NCI-H82 treated with DMSO at 0.1 percent for 48 hours (cell line): Measurements from ENCODE around the gene OPRL1.

Experiments used
- DNase-seq: peaks from one replicate; lab custom pipeline; 2025; ENCODE audit not compliant: unreplicated experiment; lab: John Stamatoyannopoulos, UW

Gene OPRL1

GRCh38 chr20:64139199-64140060 is 59.5 kb downstream of the OPRL1 start:
- DNase-seq, result no peak

DNA sequence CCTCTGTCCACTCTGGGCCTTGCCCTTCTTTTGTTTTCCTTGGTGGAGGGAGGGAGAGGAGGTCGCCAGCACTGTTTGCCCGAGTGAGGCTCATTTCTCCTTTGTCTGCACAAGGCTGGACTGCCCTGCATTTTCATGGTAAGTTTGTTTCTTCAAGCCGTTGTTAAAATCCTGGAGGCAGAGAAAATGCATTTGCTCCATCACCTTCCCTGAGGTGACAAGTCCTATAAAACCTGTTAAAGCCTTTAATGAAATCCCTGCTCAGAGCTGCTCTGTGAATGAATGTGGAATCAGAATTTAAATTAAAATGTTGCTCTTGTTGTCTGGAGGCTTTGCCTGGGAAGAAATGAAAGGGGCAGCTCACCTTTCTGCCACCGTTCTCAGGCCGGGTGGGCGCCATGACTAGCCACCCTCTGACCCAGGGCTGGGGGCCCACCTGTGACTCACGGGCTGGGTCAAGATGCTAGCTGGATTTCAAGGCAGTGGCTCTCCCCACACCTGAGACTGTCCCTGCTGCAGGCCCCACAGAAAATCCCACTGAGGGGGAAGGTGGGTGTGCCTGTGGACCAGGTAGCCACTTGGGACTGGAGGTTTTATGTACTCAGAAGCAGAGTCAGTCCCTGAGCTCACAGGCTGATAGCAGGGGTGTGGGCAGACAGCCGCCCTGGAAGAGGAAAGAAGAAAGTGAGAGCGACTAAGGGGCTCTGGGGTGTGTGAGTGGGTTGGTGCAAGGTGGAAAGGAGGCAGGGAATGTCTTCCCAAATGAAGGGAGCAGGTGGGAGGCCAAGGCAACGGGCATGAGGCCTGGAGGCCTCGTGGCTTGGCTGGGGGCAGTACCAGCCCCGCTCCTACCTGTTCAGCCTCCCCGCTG is 60.4 kb downstream of the OPRL1 start:
- no peak for DNase-seq

DNA sequence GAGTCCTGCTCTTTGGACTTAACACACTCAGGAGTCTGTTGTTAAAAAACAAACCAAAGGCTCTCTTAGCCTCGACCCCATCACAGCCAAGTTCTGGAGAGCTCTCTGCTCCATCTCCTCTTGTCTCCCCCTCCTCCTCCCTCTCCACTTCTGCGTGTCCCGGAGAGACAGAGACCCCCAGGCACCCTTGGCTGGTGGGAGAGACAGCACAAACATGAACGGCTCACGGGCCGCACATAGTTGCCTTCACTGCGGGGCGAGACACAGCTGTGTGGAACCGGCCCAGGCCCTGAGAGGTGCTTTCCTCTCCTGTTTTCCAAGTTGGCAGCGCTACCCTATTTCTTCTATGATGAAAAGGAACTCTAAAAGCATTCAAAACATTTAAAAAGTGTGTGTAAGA is 61.1 kb downstream of the OPRL1 start:
- DNase-seq, result no peak

GRCh38 chr20:64142590-64142989 is 62.7 kb downstream of the OPRL1 start:
- DNase-seq, result peak; percentile 12

DNA sequence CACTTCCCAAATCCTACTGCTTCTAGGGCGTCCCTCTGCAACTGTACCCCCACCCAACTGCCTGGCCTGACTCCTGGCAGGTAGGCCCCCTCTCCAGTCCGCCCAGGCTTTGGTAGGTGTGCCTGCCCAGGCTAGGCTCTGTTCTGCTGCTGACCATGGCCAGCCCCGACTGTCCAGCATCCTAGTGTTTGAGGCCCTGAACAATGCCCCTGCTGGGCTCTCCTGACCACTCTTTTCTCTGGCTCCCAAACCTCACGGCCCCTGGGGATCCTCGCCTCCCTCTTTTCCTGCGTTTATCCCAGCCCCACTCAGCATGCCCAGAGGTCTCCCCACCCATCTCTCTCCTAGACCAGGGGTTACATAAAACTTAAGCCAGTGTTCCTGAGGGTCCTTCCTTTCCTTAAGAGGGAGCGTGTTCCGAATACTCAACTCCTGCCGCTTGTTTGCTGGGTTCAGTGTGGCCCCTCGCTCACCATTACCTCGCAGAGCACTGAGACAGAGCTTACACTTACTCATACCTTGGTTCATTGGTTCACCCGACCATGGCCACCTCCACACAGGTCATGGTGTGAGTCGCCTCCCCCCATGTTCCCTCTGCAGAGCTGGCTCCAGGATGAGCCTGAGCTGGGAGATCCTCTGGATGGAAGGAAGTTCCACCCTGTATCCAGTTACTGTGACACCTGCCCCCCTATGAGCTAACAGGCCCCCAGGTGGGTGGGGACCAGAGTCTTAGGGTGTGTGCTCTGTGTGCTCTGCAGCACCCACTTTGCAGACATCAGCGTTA is 63.3 kb downstream of the OPRL1 start:
- DNase-seq, result no peak

GRCh38 chr20:64144144-64144912 is 64.4 kb downstream of the OPRL1 start:
- DNase-seq, result no peak

DNA sequence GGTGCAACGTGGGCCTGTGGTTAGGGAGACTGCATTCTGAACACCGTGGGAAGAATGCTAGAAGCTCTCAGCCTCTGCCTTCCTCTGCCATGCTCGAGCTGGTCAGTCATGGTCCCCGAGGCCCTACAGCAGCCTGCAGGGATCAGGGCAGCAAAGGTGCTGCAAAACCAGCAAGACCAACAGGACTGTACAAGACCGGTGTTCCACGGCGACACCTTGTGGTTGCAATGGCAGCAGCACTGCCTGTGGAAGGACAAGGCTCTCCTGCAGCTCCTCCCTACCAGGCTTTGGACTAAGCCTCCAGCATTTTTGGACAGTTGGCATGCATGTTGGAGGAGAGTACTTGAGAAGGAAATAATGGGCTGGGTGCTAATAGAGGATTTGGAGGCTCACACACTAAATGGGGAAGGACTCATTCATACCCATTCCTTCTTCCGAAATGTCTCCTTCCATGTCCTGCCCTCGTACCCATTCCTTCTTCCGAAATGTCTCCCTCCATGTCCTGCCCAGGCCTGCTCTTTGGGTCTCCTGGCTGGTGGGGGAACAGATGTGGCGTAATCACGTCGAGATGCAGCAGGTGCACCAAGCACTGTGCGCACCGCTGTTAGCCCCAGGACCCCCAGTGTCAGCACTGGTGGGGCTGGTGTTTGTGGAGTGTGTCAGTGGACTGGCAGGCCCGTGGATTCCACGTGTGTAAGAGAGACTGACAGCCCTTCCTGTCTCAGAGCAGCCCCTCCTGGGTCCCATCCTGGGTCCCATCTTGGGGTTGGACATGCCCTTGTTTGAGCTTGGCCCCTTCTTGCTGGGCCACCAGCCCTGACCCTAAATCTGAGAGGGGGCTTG is 65.8 kb downstream of the OPRL1 start:
- no peak for DNase-seq

DNA sequence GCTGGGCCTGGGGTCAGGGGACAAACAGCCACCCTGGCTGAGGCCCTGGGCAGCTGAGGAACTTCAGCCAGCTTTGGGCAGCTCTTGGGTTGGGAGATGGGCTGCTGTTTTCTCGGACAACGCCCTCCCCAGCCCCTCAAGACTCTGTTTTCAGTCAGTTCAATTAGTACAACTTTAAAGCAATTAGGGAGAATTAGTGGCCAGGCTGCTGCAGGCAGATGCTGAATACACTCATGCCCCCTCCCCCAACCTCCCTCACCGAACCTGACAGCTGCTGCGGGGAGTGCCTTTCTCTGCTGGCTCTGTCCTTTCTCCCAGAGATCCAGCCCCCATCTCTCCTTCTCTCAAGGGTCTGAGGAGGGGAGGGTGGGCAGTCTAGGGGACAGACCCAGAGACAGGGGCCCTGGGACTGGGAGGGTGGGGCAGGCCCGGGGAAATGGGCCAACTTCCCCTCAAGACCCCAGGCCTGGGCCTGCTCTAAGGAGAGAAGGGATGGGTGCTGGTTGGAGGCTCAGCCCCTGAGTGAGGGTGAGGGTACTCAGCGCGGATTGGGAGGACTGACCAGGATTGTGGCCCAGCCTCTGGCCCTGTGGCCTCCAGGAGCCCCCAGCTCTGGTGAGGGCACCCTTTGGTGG is 66.5 kb downstream of the OPRL1 start:
- peak; percentile 92 for DNase-seq

- DNase-seq, result no peak
These were observed 67.1 kb downstream of the OPRL1 start for GRCh38 chr20:64146936-64147477.

DNA sequence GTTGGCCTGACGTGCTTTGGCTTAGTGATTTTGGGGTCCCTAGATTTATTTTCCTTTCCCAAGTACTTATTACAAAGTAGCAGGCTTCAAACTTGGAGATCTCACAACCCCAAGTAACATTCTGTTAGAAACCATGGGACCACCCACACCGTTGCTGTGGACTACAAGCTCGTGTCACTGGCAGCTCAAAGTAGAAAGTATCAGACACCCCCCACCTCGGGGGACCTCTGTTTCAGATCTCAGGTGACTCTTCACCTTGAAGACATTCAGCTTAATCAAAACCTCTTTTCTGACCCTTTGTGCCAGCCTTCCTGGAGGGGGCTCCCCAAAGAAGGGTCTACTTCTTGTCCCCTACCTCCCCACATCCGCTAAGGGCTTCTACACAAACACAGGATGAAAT is 68.7 kb downstream of the OPRL1 start:
- no peak for DNase-seq

GRCh38 chr20:64149141-64149540 is 69.3 kb downstream of the OPRL1 start:
- no peak for DNase-seq

DNA sequence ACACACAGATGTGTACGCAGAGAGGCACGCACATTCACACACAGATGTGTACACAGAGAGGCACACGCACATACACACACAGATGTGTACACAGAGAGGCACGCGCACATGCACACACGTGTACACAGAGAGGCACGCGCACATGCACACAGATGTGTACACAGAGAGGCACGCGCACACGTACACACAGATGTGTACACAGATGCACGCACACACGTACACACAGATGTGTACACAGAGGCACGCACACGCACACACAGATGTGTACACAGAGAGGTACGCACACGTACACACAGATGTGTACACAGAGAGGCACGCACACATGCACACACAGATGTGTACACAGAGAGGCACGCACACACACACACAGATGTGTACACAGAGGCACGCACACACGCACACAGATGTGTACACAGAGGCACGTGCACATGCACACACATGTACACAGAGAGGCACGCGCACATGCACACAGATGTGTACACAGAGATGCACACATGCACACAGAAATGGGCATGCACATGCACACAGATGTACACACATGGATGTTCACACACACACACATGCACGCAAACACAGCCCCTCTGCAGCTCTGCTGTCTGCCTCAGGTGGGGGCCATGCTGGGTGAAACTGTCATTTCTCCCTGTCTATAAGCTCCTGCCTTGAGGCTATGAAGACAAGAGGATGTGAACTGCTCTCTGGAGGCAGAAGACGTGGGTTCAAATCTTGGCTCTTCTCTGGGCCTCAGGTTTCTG is 70.1 kb downstream of the OPRL1 start:
- no peak for DNase-seq
